PC-9 (cell line): ENCODE measurements around the gene MTMR2.

ENCODE experiments used
- EZH2 ChIP-seq: fragments of 200-600 bp; sonication (generic); IDR thresholded peaks from 2 replicates; pipeline ENCODE4 v1.8.0; 2017; ENCODE audit warnings: antibody characterized with exemption, low read depth
- TF ChIP-seq, protein P1 (sequence below): fragments of 200-600 bp; sonication (generic); conservative IDR thresholded peaks from 2 replicates; pipeline ENCODE4 v1.6.1; 2017; ENCODE audit warnings: mixed run types, antibody characterized with exemption, mild to moderate bottlenecking, moderate library complexity

DNA sequence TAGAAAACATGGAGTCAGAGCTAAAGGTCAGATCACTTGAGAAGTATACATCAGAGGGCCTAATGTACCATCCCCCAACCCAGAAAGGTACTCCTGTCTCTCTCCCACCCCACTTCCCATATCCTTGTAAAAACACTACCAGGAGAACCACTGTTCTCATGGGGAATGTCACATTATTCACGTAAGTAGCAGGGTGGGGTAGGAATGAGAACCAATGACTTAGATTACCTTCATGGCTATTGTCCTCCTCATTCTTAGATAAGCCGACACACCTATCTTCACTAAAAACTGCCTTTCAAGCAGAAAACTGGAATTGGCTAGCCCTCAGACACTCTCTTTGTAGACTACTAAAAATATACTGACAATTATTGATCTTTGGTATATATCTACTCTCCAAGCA is 70.0 kb downstream of the MTMR2 start:
- TF ChIP-seq, protein P1, sequence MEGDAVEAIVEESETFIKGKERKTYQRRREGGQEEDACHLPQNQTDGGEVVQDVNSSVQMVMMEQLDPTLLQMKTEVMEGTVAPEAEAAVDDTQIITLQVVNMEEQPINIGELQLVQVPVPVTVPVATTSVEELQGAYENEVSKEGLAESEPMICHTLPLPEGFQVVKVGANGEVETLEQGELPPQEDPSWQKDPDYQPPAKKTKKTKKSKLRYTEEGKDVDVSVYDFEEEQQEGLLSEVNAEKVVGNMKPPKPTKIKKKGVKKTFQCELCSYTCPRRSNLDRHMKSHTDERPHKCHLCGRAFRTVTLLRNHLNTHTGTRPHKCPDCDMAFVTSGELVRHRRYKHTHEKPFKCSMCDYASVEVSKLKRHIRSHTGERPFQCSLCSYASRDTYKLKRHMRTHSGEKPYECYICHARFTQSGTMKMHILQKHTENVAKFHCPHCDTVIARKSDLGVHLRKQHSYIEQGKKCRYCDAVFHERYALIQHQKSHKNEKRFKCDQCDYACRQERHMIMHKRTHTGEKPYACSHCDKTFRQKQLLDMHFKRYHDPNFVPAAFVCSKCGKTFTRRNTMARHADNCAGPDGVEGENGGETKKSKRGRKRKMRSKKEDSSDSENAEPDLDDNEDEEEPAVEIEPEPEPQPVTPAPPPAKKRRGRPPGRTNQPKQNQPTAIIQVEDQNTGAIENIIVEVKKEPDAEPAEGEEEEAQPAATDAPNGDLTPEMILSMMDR: no peak
- TF ChIP-seq EZH2: no peak
